ENCODE measurements around the gene MAT2A. TPM values are rescaled to one million over a fixed set of nuclear protein-coding genes. Genes with fewer than 3 reads are reported as not detected.

MAT2A gene
- total RNA-seq, 1 experiment from 2014 or later: 309 TPM

DNA sequence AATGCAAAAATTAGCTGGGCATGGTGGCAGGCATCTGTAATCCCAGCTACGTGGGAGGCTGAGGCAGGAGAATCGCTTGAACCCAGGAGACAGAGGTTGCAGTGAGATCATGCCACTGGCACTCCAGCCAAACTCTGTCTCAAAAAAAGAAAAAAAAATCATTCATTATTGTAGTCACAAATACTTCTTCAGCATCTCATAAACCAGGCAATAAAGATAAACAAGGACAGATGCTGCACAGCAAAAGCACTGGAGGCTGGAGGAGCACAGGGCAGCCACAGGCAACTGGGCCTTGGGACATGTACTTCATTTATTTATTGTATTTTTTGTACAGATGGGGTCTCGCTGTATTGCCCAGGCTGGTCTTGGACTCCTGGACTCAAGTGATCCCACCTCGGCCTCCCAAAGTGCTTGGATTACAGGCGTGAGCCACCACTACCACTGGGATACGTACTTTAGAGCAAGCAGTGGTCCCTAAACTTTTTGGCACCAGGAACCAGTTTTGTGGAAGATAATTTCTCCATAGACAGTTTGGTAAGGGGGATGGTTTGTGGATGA lies 16.8 kb upstream of the MAT2A start:
- Histone ChIP-seq H4K20me1 (ENCODE audit: low read length) (no peaks in the 10 kb centered on the region), H3K9ac (ENCODE audit: low read length) (no peak overlapping the region), H3K36me3 (ENCODE audit: low read depth, low read length) (no peaks in the 10 kb centered on the region), H3K27me3 (ENCODE audit: low read length) (no peaks in the 10 kb centered on the region), H3K4me1 (ENCODE audit: insufficient read depth, low read length) (peaks cover 12% of the 10 kb centered on the region), H3K79me2 (ENCODE audit: low read length) (no peaks in the 10 kb centered on the region), H2AFZ (ENCODE audit: low read length) (no peak overlapping the region), H3K9me2 (replicated peaks; ENCODE audit: low read length) (no peaks in the 10 kb centered on the region; the same call in 1 of the 2 replicates), H3K4me3 (ENCODE audit: low read length) (no peak overlapping the region), H3K4me2 (ENCODE audit: low read length) (no peak overlapping the region), H3K9me3 (ENCODE audit: low read length) (no peaks in the 10 kb centered on the region), H3K27ac (ENCODE audit: low read length) (no peak overlapping the region), H3F3A (ENCODE audit: low read length, unreplicated experiment) (peaks cover 4% of the 10 kb centered on the region)
- DNase-seq: no peak
- TF ChIP-seq, protein P1, sequence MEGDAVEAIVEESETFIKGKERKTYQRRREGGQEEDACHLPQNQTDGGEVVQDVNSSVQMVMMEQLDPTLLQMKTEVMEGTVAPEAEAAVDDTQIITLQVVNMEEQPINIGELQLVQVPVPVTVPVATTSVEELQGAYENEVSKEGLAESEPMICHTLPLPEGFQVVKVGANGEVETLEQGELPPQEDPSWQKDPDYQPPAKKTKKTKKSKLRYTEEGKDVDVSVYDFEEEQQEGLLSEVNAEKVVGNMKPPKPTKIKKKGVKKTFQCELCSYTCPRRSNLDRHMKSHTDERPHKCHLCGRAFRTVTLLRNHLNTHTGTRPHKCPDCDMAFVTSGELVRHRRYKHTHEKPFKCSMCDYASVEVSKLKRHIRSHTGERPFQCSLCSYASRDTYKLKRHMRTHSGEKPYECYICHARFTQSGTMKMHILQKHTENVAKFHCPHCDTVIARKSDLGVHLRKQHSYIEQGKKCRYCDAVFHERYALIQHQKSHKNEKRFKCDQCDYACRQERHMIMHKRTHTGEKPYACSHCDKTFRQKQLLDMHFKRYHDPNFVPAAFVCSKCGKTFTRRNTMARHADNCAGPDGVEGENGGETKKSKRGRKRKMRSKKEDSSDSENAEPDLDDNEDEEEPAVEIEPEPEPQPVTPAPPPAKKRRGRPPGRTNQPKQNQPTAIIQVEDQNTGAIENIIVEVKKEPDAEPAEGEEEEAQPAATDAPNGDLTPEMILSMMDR (conservative IDR thresholded peaks at IDR 0.05; ENCODE audit: low read depth, low read length): no peak
- TF ChIP-seq EZH2 (IDR thresholded peaks at IDR 0.05; ENCODE audit: low read length, unreplicated experiment): no peak
- no peak for TF ChIP-seq EZH2phosphoT487 (IDR thresholded peaks at IDR 0.05; ENCODE audit: borderline replicate concordance, low read length)
- CTCF ChIA-PET: no interaction called here
- ATAC-seq: no peak
- POLR2A ChIA-PET (ENCODE audit: unreplicated experiment): no interaction called here
- intact Hi-C loops (cut with micrococcal nuclease): no loop called here
- no TSS peak for BruUV-seq (replicated peaks)

GRCh38 chr2:85523062-85523902 lies 15.7 kb upstream of the MAT2A start:
- POLR2A ChIA-PET (ENCODE audit: unreplicated experiment): no interaction called here
- no peak for DNase-seq

More at GRCh38 chr2:85523062-85523902, 15.7 kb upstream of the MAT2A start:
- CTCF ChIA-PET: no interaction called here
- no peak overlapping the region for H3K9ac ChIP-seq (ENCODE audit: low read length)
- H3K27me3 ChIP-seq (ENCODE audit: low read length): no peaks in the 10 kb centered on the region
- no TSS peak for BruUV-seq (replicated peaks)
- no peaks in the 10 kb centered on the region for H3K9me3 ChIP-seq (ENCODE audit: low read length)
- peak; percentile 27; the same call in 1 of the 2 replicates for ATAC-seq
- intact Hi-C loops (cut with micrococcal nuclease): no loop called here
- H3K4me3 ChIP-seq (ENCODE audit: low read length): no peak overlapping the region
- no peaks in the 10 kb centered on the region for H3F3A ChIP-seq (ENCODE audit: low read length, unreplicated experiment)
- no peaks in the 10 kb centered on the region for H4K20me1 ChIP-seq (ENCODE audit: low read length)
- H3K9me2 ChIP-seq (replicated peaks; ENCODE audit: low read length): no peaks in the 10 kb centered on the region; the same call in 1 of the 2 replicates
- H3K4me2 ChIP-seq (ENCODE audit: low read length): no peak overlapping the region
- no peaks in the 10 kb centered on the region for H3K36me3 ChIP-seq (ENCODE audit: low read depth, low read length)
- no peak for TF ChIP-seq EZH2phosphoT487 (IDR thresholded peaks at IDR 0.05; ENCODE audit: borderline replicate concordance, low read length)
- TF ChIP-seq, protein P1 (conservative IDR thresholded peaks at IDR 0.05; ENCODE audit: low read depth, low read length): no peak
- no peak for TF ChIP-seq EZH2 (IDR thresholded peaks at IDR 0.05; ENCODE audit: low read length, unreplicated experiment)
- H3K27ac ChIP-seq (ENCODE audit: low read length): no peak overlapping the region
- no peak overlapping the region for H2AFZ ChIP-seq (ENCODE audit: low read length)
- H3K79me2 ChIP-seq (ENCODE audit: low read length): no peaks in the 10 kb centered on the region
- H3K4me1 ChIP-seq (ENCODE audit: insufficient read depth, low read length): 0 out of 2 replicates have a peak, but pooled peaks cover 5% of the 10 kb centered on the region

Data from PC-3 (cell line).